B cell (primary cell): Measurements from ENCODE around the gene SDCCAG8. TPM values are rescaled to one million over a fixed set of nuclear protein-coding genes. Genes with fewer than 3 reads are reported as not detected.

Source experiments
- ATAC-seq: fragments of 200-7000 bp; cut with Tn5 transposase; one replicate; pipeline ENCODE4 v1.10.0; 2021; ENCODE audit warnings: low read depth, mild to moderate bottlenecking, moderate number of reproducible peaks, moderate library complexity
- CTCF ChIA-PET: fragments of 350-600 bp; sonication (Branson Sonifier 250); formaldehyde crosslinking; loops from one replicate; lab custom pipeline; 2021; ENCODE audit warnings: antibody characterized with exemption, inconsistent platforms; lab: Charles Lee
- POLR2A ChIA-PET: fragments of 350-600 bp; sonication (Branson Sonifier 250); formaldehyde crosslinking; loops from one replicate; lab custom pipeline; 2021; ENCODE audit warnings: antibody characterized with exemption; lab: Charles Lee
- DNase-seq: peaks from one replicate; pipeline ENCODE4 v3.0.0; 2013
- H2AFZ ChIP-seq: 2 replicates; pipeline ENCODE4 v1.6.1; 2012; ENCODE audit warnings: mild to moderate bottlenecking, low read depth, low read length; ENCODE audit not compliant: insufficient read depth, poor library complexity, severe bottlenecking
- H3K27ac ChIP-seq, 2 donors: 1 replicate in 1 of 2; 2 replicates in 1 of 2; pipeline ENCODE4 v1.5.1; 2012 to 2013; ENCODE audit warnings: low read length in 2 of 2, mild to moderate bottlenecking in 2 of 2, moderate library complexity in 1 of 2
- H3K27me3 ChIP-seq, 4 experiments: fragments of 200-600 bp in 1 of 4; sonication (generic) in 1 of 4; replicated peaks in 1 of 4; 1 replicate in 2 of 4; 2 replicates in 2 of 4; pipeline versions ENCODE4 v1.6.1 to v1.7.0; 2013 to 2016; ENCODE audit warnings: low read length in 3 of 4, mild to moderate bottlenecking in 2 of 4, mixed read lengths in 1 of 4, moderate library complexity in 1 of 4; ENCODE audit not compliant: insufficient read depth in 4 of 4, control insufficient read depth in 3 of 4; ENCODE audit errors: control extremely low read depth in 1 of 4
- H3K36me3 ChIP-seq, 2 experiments: replicated peaks in 1 of 2; 1 replicate in 1 of 2; 2 replicates in 1 of 2; pipeline versions ENCODE4 v1.6.1 to v1.7.1; 2013; ENCODE audit warnings: low read length in 1 of 2; ENCODE audit not compliant: insufficient read depth in 2 of 2, control insufficient read depth in 1 of 2; ENCODE audit errors: control extremely low read depth in 1 of 2, extremely low read depth in 1 of 2
- H3K4me1 ChIP-seq, 2 donors: fragments of 200-600 bp in 1 of 2; sonication (generic) in 1 of 2; 1 replicate in 1 of 2; 2 replicates in 1 of 2; pipeline versions ENCODE4 v1.5.1 to v1.6.1; 2013 to 2017; ENCODE audit warnings: low read length in 2 of 2; ENCODE audit not compliant: control insufficient read depth in 2 of 2, insufficient read depth in 2 of 2
- H3K4me2 ChIP-seq: replicated peaks from 2 replicates; pipeline ENCODE3; 2012; ENCODE audit warnings: mild to moderate bottlenecking, low read depth, low read length; ENCODE audit not compliant: poor library complexity, severe bottlenecking
- H3K4me3 ChIP-seq, 5 experiments: fragments of 200-600 bp in 1 of 5; sonication (generic) in 1 of 5; 1 replicate in 3 of 5; 2 replicates in 2 of 5; pipeline versions ENCODE4 v1.5.1 to v1.7.0; 2011 to 2016; ENCODE audit warnings: low read length in 4 of 5, mild to moderate bottlenecking in 4 of 5, low read depth in 2 of 5, control low read depth in 1 of 5, moderate library complexity in 1 of 5; ENCODE audit not compliant: insufficient read depth in 1 of 5; ENCODE audit errors: control extremely low read depth in 1 of 5, extremely low read depth in 1 of 5
- H3K79me2 ChIP-seq: fragments of 200-600 bp; sonication (generic); one replicate; pipeline ENCODE4 v1.6.0; 2016; ENCODE audit warnings: low read length; ENCODE audit not compliant: control insufficient read depth, insufficient read depth
- H3K9ac ChIP-seq: fragments of 200-600 bp; sonication (generic); 2 replicates; pipeline ENCODE4 v1.6.1; 2017; ENCODE audit warnings: mild to moderate bottlenecking, low read length, moderate library complexity
- H3K9me3 ChIP-seq, 3 donors: one replicate each; pipeline versions ENCODE4 v1.6.1 to v1.7.1; 2013; ENCODE audit warnings: low read length in 2 of 3; ENCODE audit not compliant: control insufficient read depth in 2 of 3, insufficient read depth in 1 of 3; ENCODE audit errors: control extremely low read depth in 1 of 3
- H4K20me1 ChIP-seq: 2 replicates; pipeline ENCODE4 v1.6.0; 2012; ENCODE audit warnings: mild to moderate bottlenecking, low read length; ENCODE audit not compliant: insufficient read depth, control insufficient read depth, poor library complexity, severe bottlenecking
- H3K27ac Mint-ChIP-seq: one replicate; pipeline ENCODE4 v1.8.0; 2021; ENCODE audit warnings: mixed read lengths
- H3K27me3 Mint-ChIP-seq: one replicate; pipeline ENCODE4 v1.8.0; 2021; ENCODE audit warnings: mixed read lengths
- H3K4me1 Mint-ChIP-seq: one replicate; pipeline ENCODE4 v1.8.0; 2021; ENCODE audit warnings: mixed read lengths
- H3K4me3 Mint-ChIP-seq: one replicate; pipeline ENCODE4 v1.8.0; 2021; ENCODE audit warnings: mixed read lengths
- H3K9me3 Mint-ChIP-seq: one replicate; pipeline ENCODE4 v1.8.0; 2022; ENCODE audit warnings: mixed read lengths; ENCODE audit not compliant: insufficient read depth
- EZH2 ChIP-seq: IDR thresholded peaks from 2 replicates; pipeline ENCODE4 v1.6.1; 2012; ENCODE audit warnings: borderline replicate concordance, low read depth, mild to moderate bottlenecking, moderate library complexity, low read length; ENCODE audit not compliant: insufficient read depth, poor library complexity, severe bottlenecking
- WGBS: methylation state at CpG from one replicate; pipeline ENCODE4 v1.1.5; 2013; ENCODE audit warnings: missing lambda C conversion rate; ENCODE audit not compliant: insufficient coverage; 5-methylcytosine and 5-hydroxymethylcytosine counted together
- intact Hi-C: fragments of 100-400 bp; cut with micrococcal nuclease; formaldehyde crosslinking; loops from one replicate; pipeline ENCODE4 v1.10.0; 2022
- polyA plus RNA-seq: library from polyadenylated mRNA; depleted of rRNA; stranded (reverse); fragments of >200 nt; gene quantifications from 2 replicates; pipeline ENCODE4 v1.2.3, GENCODE V29; 2012
- total RNA-seq, 2 donors: library from RNA; stranded (reverse); fragments of 120-200 nt in 1 of 2; gene quantifications; 1 replicate in 1 of 2; 2 replicates in 1 of 2; pipeline versions ENCODE4 v1.2.3 to v1.2.4, GENCODE V29; 2013 to 2022
- TF ChIP-seq, protein P1 (sequence below): fragments of 200-600 bp; IDR thresholded peaks from one replicate; pipeline ENCODE4 v1.8.0; 2022; ENCODE audit warnings: antibody characterized with exemption, mild to moderate bottlenecking

Gene SDCCAG8
- total and polyA plus RNA-seq, 2 donors (not counting 1 experiment from before 2014, with no cell fraction given): 37.1 to 60.7 TPM

DNA sequence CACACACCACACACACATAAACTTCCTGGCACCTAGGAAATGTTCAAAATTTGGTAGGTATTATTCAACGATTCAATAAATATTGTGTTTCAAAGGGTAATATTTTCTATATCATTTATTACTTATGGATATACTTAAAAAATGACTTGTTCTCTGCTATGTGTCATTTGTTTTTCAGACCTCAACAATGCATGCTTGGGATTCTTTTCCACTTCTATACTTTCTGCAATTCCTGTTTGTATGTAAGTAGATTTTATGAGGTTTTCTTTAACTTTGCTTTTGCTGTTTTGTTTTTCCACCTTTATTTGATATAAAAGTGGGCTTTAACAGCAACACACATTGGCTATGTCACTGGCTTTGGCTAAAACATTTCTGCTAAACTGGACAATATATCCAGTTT, 4.3 kb upstream of the SDCCAG8 start:
- intact Hi-C loops: loop anchor here (10.0 kb wide), 2 partner anchors 1407 to 1717 kb away; partner anchors contain the start of genes EXO1 and KMO
- peak overlapping the region; percentile 44 for H3K4me3 Mint-ChIP-seq

More for the DNA sequence above, 4.3 kb upstream of the SDCCAG8 start:
- Histone ChIP-seq H3K9ac (no peak overlapping the region), H3K36me3 (no peaks in the 10 kb centered on the region), H3K4me1 (peaks cover 35 to 45% of the 10 kb centered on the region in 2 donors), H3K79me2 (peaks cover 81% of the 10 kb centered on the region), H4K20me1 (no peaks in the 10 kb centered on the region), H2AFZ (no peak overlapping the region), H3K4me2 (peak overlapping the region; percentile 4), H3K27me3 (no peaks in the 10 kb centered on the region), H3K9me3 (no peaks in the 10 kb centered on the region), H3K4me3 (no peak overlapping the region), H3K27ac (peak overlapping the region in 1 of 2 donors; percentile 15)
- DNase-seq (no peak), ATAC-seq (no peak)
- no peak for TF ChIP-seq EZH2
- TF ChIP-seq, protein P1, sequence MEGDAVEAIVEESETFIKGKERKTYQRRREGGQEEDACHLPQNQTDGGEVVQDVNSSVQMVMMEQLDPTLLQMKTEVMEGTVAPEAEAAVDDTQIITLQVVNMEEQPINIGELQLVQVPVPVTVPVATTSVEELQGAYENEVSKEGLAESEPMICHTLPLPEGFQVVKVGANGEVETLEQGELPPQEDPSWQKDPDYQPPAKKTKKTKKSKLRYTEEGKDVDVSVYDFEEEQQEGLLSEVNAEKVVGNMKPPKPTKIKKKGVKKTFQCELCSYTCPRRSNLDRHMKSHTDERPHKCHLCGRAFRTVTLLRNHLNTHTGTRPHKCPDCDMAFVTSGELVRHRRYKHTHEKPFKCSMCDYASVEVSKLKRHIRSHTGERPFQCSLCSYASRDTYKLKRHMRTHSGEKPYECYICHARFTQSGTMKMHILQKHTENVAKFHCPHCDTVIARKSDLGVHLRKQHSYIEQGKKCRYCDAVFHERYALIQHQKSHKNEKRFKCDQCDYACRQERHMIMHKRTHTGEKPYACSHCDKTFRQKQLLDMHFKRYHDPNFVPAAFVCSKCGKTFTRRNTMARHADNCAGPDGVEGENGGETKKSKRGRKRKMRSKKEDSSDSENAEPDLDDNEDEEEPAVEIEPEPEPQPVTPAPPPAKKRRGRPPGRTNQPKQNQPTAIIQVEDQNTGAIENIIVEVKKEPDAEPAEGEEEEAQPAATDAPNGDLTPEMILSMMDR: no peak
- CTCF ChIA-PET: interaction anchor here (0.9 kb wide), 1 partner anchor 10 kb away, joined by 3 read pairs; no protein-coding TSS in a partner anchor
- POLR2A ChIA-PET: no interaction called here
- no peaks in the 10 kb centered on the region for H3K9me3 Mint-ChIP-seq
- peak overlapping the region; percentile 34 for H3K27ac Mint-ChIP-seq
- H3K27me3 Mint-ChIP-seq: no peaks in the 10 kb centered on the region
- peaks cover 68% of the 10 kb centered on the region for H3K4me1 Mint-ChIP-seq
- no CpG with 5 or more reads among the region's 1 CpG for WGBS
